Measurements from ENCODE around the gene NR1H2.
"Not testable (repeated sequence)": the region's sequence is repeated elsewhere in the genome, so short reads cannot be mapped to it uniquely, and the experiment has no call there.

The NR1H2 gene

GRCh38 chr19:50332244-50333038, 43.8 kb upstream of the NR1H2 start:
- peak overlapping the region; percentile 90 for H3K9ac ChIP-seq (ENCODE audit: low read length)
- H3K9me3 ChIP-seq (ENCODE audit: control insufficient read depth, low read depth, low read length) = no peaks in the 10 kb centered on the region
- H3K36me3 ChIP-seq (ENCODE audit: control insufficient read depth, low read depth, low read length) = no peaks in the 10 kb centered on the region
- peak overlapping the region; percentile 90 for H3K4me3 ChIP-seq (ENCODE audit: low read length)
- H3K27ac ChIP-seq (ENCODE audit: low read length) = peak overlapping the region; percentile 93
- H3K27me3 ChIP-seq (ENCODE audit: control insufficient read depth, insufficient read depth, low read length) = peaks cover 10% of the 10 kb centered on the region
- peaks cover 17% of the 10 kb centered on the region for H3K4me1 ChIP-seq (ENCODE audit: control insufficient read depth, low read depth, low read length)

- peaks cover 17% of the 10 kb centered on the region for H3K4me1 ChIP-seq (ENCODE audit: control insufficient read depth, low read depth, low read length)
- H3K9ac ChIP-seq (ENCODE audit: low read length) = peak overlapping the region; percentile 90
- peaks cover 3% of the 10 kb centered on the region for H3K27me3 ChIP-seq (ENCODE audit: control insufficient read depth, insufficient read depth, low read length)
- peak overlapping the region; percentile 93 for H3K27ac ChIP-seq (ENCODE audit: low read length)
- H3K9me3 ChIP-seq (ENCODE audit: control insufficient read depth, low read depth, low read length) = no peaks in the 10 kb centered on the region
- peak overlapping the region; percentile 90 for H3K4me3 ChIP-seq (ENCODE audit: low read length)
- H3K36me3 ChIP-seq (ENCODE audit: control insufficient read depth, low read depth, low read length) = no peaks in the 10 kb centered on the region
These were observed 43.0 kb upstream of the NR1H2 start for GRCh38 chr19:50333235-50333736.

- peak overlapping the region; percentile 65 for H3K9ac ChIP-seq (ENCODE audit: low read length)
- no peaks in the 10 kb centered on the region for H3K27me3 ChIP-seq (ENCODE audit: control insufficient read depth, insufficient read depth, low read length)
- no peaks in the 10 kb centered on the region for H3K36me3 ChIP-seq (ENCODE audit: control insufficient read depth, low read depth, low read length)
- H3K27ac ChIP-seq (ENCODE audit: low read length) = peak overlapping the region; percentile 21
- peak overlapping the region; percentile 90 for H3K4me3 ChIP-seq (ENCODE audit: low read length)
- H3K9me3 ChIP-seq (ENCODE audit: control insufficient read depth, low read depth, low read length) = no peaks in the 10 kb centered on the region
- H3K4me1 ChIP-seq (ENCODE audit: control insufficient read depth, low read depth, low read length) = peaks cover 17% of the 10 kb centered on the region
These were observed 42.3 kb upstream of the NR1H2 start for GRCh38 chr19:50333737-50334617.

- Histone ChIP-seq H3K9me3 (ENCODE audit: control insufficient read depth, low read depth, low read length) (no peaks in the 10 kb centered on the region), H3K36me3 (ENCODE audit: control insufficient read depth, low read depth, low read length) (no peaks in the 10 kb centered on the region), H3K27me3 (ENCODE audit: control insufficient read depth, insufficient read depth, low read length) (no peaks in the 10 kb centered on the region), H3K4me1 (ENCODE audit: control insufficient read depth, low read depth, low read length) (peaks cover 17% of the 10 kb centered on the region), H3K4me3 (ENCODE audit: low read length) (no peak overlapping the region), H3K27ac (ENCODE audit: low read length) (no peak overlapping the region), H3K9ac (ENCODE audit: low read length) (no peak overlapping the region)
These were observed 41.4 kb upstream of the NR1H2 start for GRCh38 chr19:50334741-50335421.

- not testable (repeated sequence) for H3K9me3 ChIP-seq (ENCODE audit: control insufficient read depth, low read depth, low read length); H3K9ac ChIP-seq (ENCODE audit: low read length); H3K27ac ChIP-seq (ENCODE audit: low read length); H3K4me3 ChIP-seq (ENCODE audit: low read length); H3K27me3 ChIP-seq (ENCODE audit: control insufficient read depth, insufficient read depth, low read length); H3K36me3 ChIP-seq (ENCODE audit: control insufficient read depth, low read depth, low read length); H3K4me1 ChIP-seq (ENCODE audit: control insufficient read depth, low read depth, low read length)
These were observed 39.2 kb upstream of the NR1H2 start for GRCh38 chr19:50337031-50337430.

- no peak overlapping the region for H3K9ac ChIP-seq (ENCODE audit: low read length)
- H3K4me1 ChIP-seq (ENCODE audit: control insufficient read depth, low read depth, low read length) = no peaks in the 10 kb centered on the region
- H3K27ac ChIP-seq (ENCODE audit: low read length) = no peak overlapping the region
- H3K36me3 ChIP-seq (ENCODE audit: control insufficient read depth, low read depth, low read length) = no peaks in the 10 kb centered on the region
- H3K27me3 ChIP-seq (ENCODE audit: control insufficient read depth, insufficient read depth, low read length) = no peaks in the 10 kb centered on the region
- H3K9me3 ChIP-seq (ENCODE audit: control insufficient read depth, low read depth, low read length) = no peaks in the 10 kb centered on the region
- no peak overlapping the region for H3K4me3 ChIP-seq (ENCODE audit: low read length)
These were observed 35.9 kb upstream of the NR1H2 start for GRCh38 chr19:50340331-50340730.

- no peak overlapping the region for H3K9ac ChIP-seq (ENCODE audit: low read length)
- H3K4me1 ChIP-seq (ENCODE audit: control insufficient read depth, low read depth, low read length) = no peaks in the 10 kb centered on the region
- no peak overlapping the region for H3K4me3 ChIP-seq (ENCODE audit: low read length)
These were observed 35.1 kb upstream of the NR1H2 start for GRCh38 chr19:50341091-50341564.

GRCh38 chr19:50344661-50345318, 31.5 kb upstream of the NR1H2 start:
- Histone ChIP-seq H3K9ac (ENCODE audit: low read length) (no peak overlapping the region), H3K27me3 (ENCODE audit: control insufficient read depth, insufficient read depth, low read length) (no peaks in the 10 kb centered on the region), H3K9me3 (ENCODE audit: control insufficient read depth, low read depth, low read length) (no peaks in the 10 kb centered on the region), H3K36me3 (ENCODE audit: control insufficient read depth, low read depth, low read length) (no peaks in the 10 kb centered on the region), H3K27ac (ENCODE audit: low read length) (no peak overlapping the region), H3K4me3 (ENCODE audit: low read length) (no peak overlapping the region), H3K4me1 (ENCODE audit: control insufficient read depth, low read depth, low read length) (no peaks in the 10 kb centered on the region)

More at GRCh38 chr19:50341091-50341564, 35.1 kb upstream of the NR1H2 start:
- Histone ChIP-seq H3K27ac (ENCODE audit: low read length) (no peak overlapping the region), H3K27me3 (ENCODE audit: control insufficient read depth, insufficient read depth, low read length) (no peaks in the 10 kb centered on the region), H3K36me3 (ENCODE audit: control insufficient read depth, low read depth, low read length) (no peaks in the 10 kb centered on the region), H3K9me3 (ENCODE audit: control insufficient read depth, low read depth, low read length) (no peaks in the 10 kb centered on the region)

- H3K4me1 ChIP-seq (ENCODE audit: control insufficient read depth, low read depth, low read length); H3K27ac ChIP-seq (ENCODE audit: low read length); H3K9ac ChIP-seq (ENCODE audit: low read length); H3K4me3 ChIP-seq (ENCODE audit: low read length); H3K9me3 ChIP-seq (ENCODE audit: control insufficient read depth, low read depth, low read length); H3K36me3 ChIP-seq (ENCODE audit: control insufficient read depth, low read depth, low read length); H3K27me3 ChIP-seq (ENCODE audit: control insufficient read depth, insufficient read depth, low read length): not testable (repeated sequence)
These were observed 29.1 kb upstream of the NR1H2 start for GRCh38 chr19:50347089-50347581.

- no peaks in the 10 kb centered on the region for H3K4me1 ChIP-seq (ENCODE audit: control insufficient read depth, low read depth, low read length)
- H3K4me3 ChIP-seq (ENCODE audit: low read length) = no peak overlapping the region
- H3K9me3 ChIP-seq (ENCODE audit: control insufficient read depth, low read depth, low read length) = no peaks in the 10 kb centered on the region
- no peaks in the 10 kb centered on the region for H3K27me3 ChIP-seq (ENCODE audit: control insufficient read depth, insufficient read depth, low read length)
- H3K9ac ChIP-seq (ENCODE audit: low read length) = no peak overlapping the region
- H3K36me3 ChIP-seq (ENCODE audit: control insufficient read depth, low read depth, low read length) = no peaks in the 10 kb centered on the region
- no peak overlapping the region for H3K27ac ChIP-seq (ENCODE audit: low read length)
These were observed 26.8 kb upstream of the NR1H2 start for GRCh38 chr19:50349277-50350057.

Data from iPS-18a (cell line).